ENCODE results near the gene SEMA4G. TPM values are rescaled to one million over a fixed set of nuclear protein-coding genes. Genes with fewer than 3 reads are reported as not detected.
A peak's percentile ranks its signal among the peaks of the same experiment; 100 is the strongest.

Gene SEMA4G
- total RNA-seq, 1 donor from 2014 or later, result 0.31 TPM

GRCh38 chr10:100998991-100999741 is 29.9 kb downstream of the SEMA4G start:
- H3K4me3 Mint-ChIP-seq, result peak overlapping the region; percentile 88
- H3K36me3 Mint-ChIP-seq (ENCODE audit: low read depth), result peaks cover 13% of the 10 kb centered on the region
- H3K4me1 Mint-ChIP-seq (ENCODE audit: low read depth), result peaks cover 29% of the 10 kb centered on the region
- no peaks in the 10 kb centered on the region for H3K9me3 Mint-ChIP-seq
- H3K27me3 Mint-ChIP-seq (ENCODE audit: insufficient read depth), result peaks cover 4% of the 10 kb centered on the region
- peak overlapping the region; percentile 93 for H3K27ac Mint-ChIP-seq
- intact Hi-C loops (cut with micrococcal nuclease), result loop anchor here (1.0 to 5.0 kb wide), 4 partner anchors 14 to 783 kb away; partner anchors contain the start of genes NPM3, PDZD7, SFXN3 and SLF2
- DNase-seq (ENCODE audit: low spot score), result peak; percentile 77

- peak within 1 kb of the TSS; percentile 93 for H3K27ac Mint-ChIP-seq
- peaks cover 24% of the 10 kb centered on the region for H3K4me1 Mint-ChIP-seq (ENCODE audit: low read depth)
- H3K36me3 Mint-ChIP-seq (ENCODE audit: low read depth), result peaks cover 7% of the 10 kb centered on the region
- H3K4me3 Mint-ChIP-seq, result peak within 1 kb of the TSS; percentile 88
- peaks cover 4% of the 10 kb centered on the region for H3K27me3 Mint-ChIP-seq (ENCODE audit: insufficient read depth)
- no peaks in the 10 kb centered on the region for H3K9me3 Mint-ChIP-seq
- DNase-seq (ENCODE audit: low spot score), result no peak
- intact Hi-C loops (cut with micrococcal nuclease), result loop anchor here (1.0 to 5.0 kb wide), 2 partner anchors 87 to 783 kb away; partner anchors contain the start of genes NPM3 and SLF2
Observed at GRCh38 chr10:100999742-101000126, 30.4 kb downstream of the SEMA4G start, which contains the start of gene LZTS2. Gene LZTS2, plus strand, starts transcription at chr10:100999808. Its CDS starts 2,731 bp downstream, at chr10:101002539.

GRCh38 chr10:101000127-101000914 is 31.0 kb downstream of the SEMA4G start:
- peaks cover 6% of the 10 kb centered on the region for H3K36me3 Mint-ChIP-seq (ENCODE audit: low read depth)
- no peaks in the 10 kb centered on the region for H3K9me3 Mint-ChIP-seq
- no peak for DNase-seq (ENCODE audit: low spot score)
- peak overlapping the region; percentile 76 for H3K4me3 Mint-ChIP-seq
- H3K4me1 Mint-ChIP-seq (ENCODE audit: low read depth), result peaks cover 23% of the 10 kb centered on the region
- H3K27ac Mint-ChIP-seq, result peak overlapping the region; percentile 63
- H3K27me3 Mint-ChIP-seq (ENCODE audit: insufficient read depth), result peaks cover 4% of the 10 kb centered on the region
- intact Hi-C loops (cut with micrococcal nuclease), result no loop called here

GRCh38 chr10:101000915-101001658 is 31.8 kb downstream of the SEMA4G start:
- intact Hi-C loops (cut with micrococcal nuclease), result no loop called here
- Mint-ChIP-seq H3K4me3 (peak overlapping the region; percentile 76), H3K27ac (peak overlapping the region; percentile 8), H3K36me3 (ENCODE audit: low read depth) (peaks cover 6% of the 10 kb centered on the region), H3K4me1 (ENCODE audit: low read depth) (peaks cover 23% of the 10 kb centered on the region), H3K9me3 (no peaks in the 10 kb centered on the region), H3K27me3 (ENCODE audit: insufficient read depth) (peaks cover 4% of the 10 kb centered on the region)
- no peak for DNase-seq (ENCODE audit: low spot score)

GRCh38 chr10:101001659-101002035 is 32.3 kb downstream of the SEMA4G start:
- no peak overlapping the region for H3K4me3 Mint-ChIP-seq
- intact Hi-C loops (cut with micrococcal nuclease), result no loop called here
- peaks cover 7% of the 10 kb centered on the region for H3K36me3 Mint-ChIP-seq (ENCODE audit: low read depth)
- peaks cover 4% of the 10 kb centered on the region for H3K27me3 Mint-ChIP-seq (ENCODE audit: insufficient read depth)
- H3K4me1 Mint-ChIP-seq (ENCODE audit: low read depth), result peaks cover 18% of the 10 kb centered on the region
- no peak overlapping the region for H3K27ac Mint-ChIP-seq
- no peaks in the 10 kb centered on the region for H3K9me3 Mint-ChIP-seq
- no peak for DNase-seq (ENCODE audit: low spot score)

GRCh38 chr10:101002456-101002855 is 33.2 kb downstream of the SEMA4G start:
- no peak overlapping the region for H3K4me3 Mint-ChIP-seq
- H3K27me3 Mint-ChIP-seq (ENCODE audit: insufficient read depth), result peaks cover 4% of the 10 kb centered on the region
- no peak overlapping the region for H3K27ac Mint-ChIP-seq
- peaks cover 7% of the 10 kb centered on the region for H3K36me3 Mint-ChIP-seq (ENCODE audit: low read depth)
- DNase-seq (ENCODE audit: low spot score), result no peak
- intact Hi-C loops (cut with micrococcal nuclease), result no loop called here
- no peaks in the 10 kb centered on the region for H3K9me3 Mint-ChIP-seq
- H3K4me1 Mint-ChIP-seq (ENCODE audit: low read depth), result peaks cover 17% of the 10 kb centered on the region

- intact Hi-C loops (cut with micrococcal nuclease), result no loop called here
- Mint-ChIP-seq H3K9me3 (no peaks in the 10 kb centered on the region), H3K4me3 (no peak overlapping the region), H3K27ac (no peak overlapping the region), H3K36me3 (ENCODE audit: low read depth) (peaks cover 5% of the 10 kb centered on the region), H3K27me3 (ENCODE audit: insufficient read depth) (peaks cover 2% of the 10 kb centered on the region), H3K4me1 (ENCODE audit: low read depth) (peaks cover 8% of the 10 kb centered on the region)
- no peak for DNase-seq (ENCODE audit: low spot score)
Observed at GRCh38 chr10:101003639-101004206, 34.4 kb downstream of the SEMA4G start.

GRCh38 chr10:101005361-101005760 is 36.1 kb downstream of the SEMA4G start:
- no peak overlapping the region for H3K27ac Mint-ChIP-seq
- no peak for DNase-seq (ENCODE audit: low spot score)
- H3K27me3 Mint-ChIP-seq (ENCODE audit: insufficient read depth), result peaks cover 2% of the 10 kb centered on the region

GRCh38 chr10:101005869-101006567 is 36.7 kb downstream of the SEMA4G start:
- Mint-ChIP-seq H3K27me3 (ENCODE audit: insufficient read depth) (peaks cover 2% of the 10 kb centered on the region), H3K4me1 (ENCODE audit: low read depth) (peaks cover 3% of the 10 kb centered on the region), H3K4me3 (no peak overlapping the region), H3K9me3 (no peaks in the 10 kb centered on the region), H3K36me3 (ENCODE audit: low read depth) (peaks cover 4% of the 10 kb centered on the region), H3K27ac (no peak overlapping the region)
- DNase-seq (ENCODE audit: low spot score), result no peak
- intact Hi-C loops (cut with micrococcal nuclease), result no loop called here

More at GRCh38 chr10:101005361-101005760, 36.1 kb downstream of the SEMA4G start:
- Mint-ChIP-seq H3K36me3 (ENCODE audit: low read depth) (peaks cover 5% of the 10 kb centered on the region), H3K4me1 (ENCODE audit: low read depth) (peaks cover 6% of the 10 kb centered on the region), H3K4me3 (no peak overlapping the region), H3K9me3 (no peaks in the 10 kb centered on the region)
- intact Hi-C loops (cut with micrococcal nuclease), result no loop called here

- H3K4me3 Mint-ChIP-seq, result no peak overlapping the region
- H3K27ac Mint-ChIP-seq, result no peak overlapping the region
- no peak for DNase-seq (ENCODE audit: low spot score)
- H3K9me3 Mint-ChIP-seq, result no peaks in the 10 kb centered on the region
- H3K36me3 Mint-ChIP-seq (ENCODE audit: low read depth), result peaks cover 2% of the 10 kb centered on the region
- no peaks in the 10 kb centered on the region for H3K27me3 Mint-ChIP-seq (ENCODE audit: insufficient read depth)
- no peaks in the 10 kb centered on the region for H3K4me1 Mint-ChIP-seq (ENCODE audit: low read depth)
- intact Hi-C loops (cut with micrococcal nuclease), result no loop called here
Observed at GRCh38 chr10:101006593-101007098, 37.3 kb downstream of the SEMA4G start.

- no peak for DNase-seq (ENCODE audit: low spot score)
- intact Hi-C loops (cut with micrococcal nuclease), result no loop called here
- Mint-ChIP-seq H3K4me1 (ENCODE audit: low read depth) (no peaks in the 10 kb centered on the region), H3K36me3 (ENCODE audit: low read depth) (peaks cover 2% of the 10 kb centered on the region), H3K9me3 (no peaks in the 10 kb centered on the region), H3K27me3 (ENCODE audit: insufficient read depth) (no peaks in the 10 kb centered on the region), H3K4me3 (no peak overlapping the region), H3K27ac (no peak overlapping the region)
Observed at GRCh38 chr10:101007099-101007711, 37.9 kb downstream of the SEMA4G start.
